Measurements from ENCODE around the gene KRT32. TPM values are rescaled to one million over a fixed set of nuclear protein-coding genes. Genes with fewer than 3 reads are reported as not detected.

Gene KRT32
- total RNA-seq, 1 experiment from 2014 or later = 1.5 TPM

DNA sequence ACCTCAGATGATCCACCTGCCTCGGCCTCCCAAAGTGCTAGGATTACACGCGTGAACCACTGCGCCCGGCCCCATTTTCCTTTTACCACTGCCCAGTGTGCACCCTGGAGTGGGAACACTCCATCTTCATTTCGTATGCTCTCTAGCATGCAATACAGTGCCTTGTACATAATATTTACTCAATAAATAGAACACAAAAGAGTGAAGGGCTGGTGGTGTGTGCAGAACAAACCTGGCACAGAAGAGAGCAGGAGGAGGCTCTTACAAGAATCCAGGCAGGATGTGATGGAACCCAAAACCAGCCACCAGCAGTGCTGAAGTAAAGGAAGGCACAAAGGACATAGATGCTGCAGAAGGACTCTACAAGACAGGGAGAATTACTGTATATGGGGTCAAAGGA lies 50.1 kb downstream of the KRT32 start:
- 0 out of 2 replicates have a peak overlapping the region, but pooled peaks have one; percentile 7 for H2AFZ ChIP-seq (ENCODE audit: low read length)
- ATAC-seq = no peak
- no peaks in the 10 kb centered on the region for H3K79me2 ChIP-seq (ENCODE audit: low read length)
- H3K4me1 ChIP-seq (ENCODE audit: insufficient read depth, low read length) = peaks cover 56% of the 10 kb centered on the region
- H3K27ac ChIP-seq (ENCODE audit: low read length) = peak overlapping the region; percentile 93
- H3K27me3 ChIP-seq (ENCODE audit: low read length) = no peaks in the 10 kb centered on the region
- no peaks in the 10 kb centered on the region for H3F3A ChIP-seq (ENCODE audit: low read length, unreplicated experiment)
- no TSS peak for BruUV-seq (replicated peaks)
- H3K36me3 ChIP-seq (ENCODE audit: low read depth, low read length) = no peaks in the 10 kb centered on the region
- ChIA-PET POLR2A (ENCODE audit: unreplicated experiment) (no interaction called here), CTCF (interaction anchor here (0.6 to 1.4 kb wide), 5 partner anchors 13 to 131 kb away, joined by 3 to 6 read pairs (median 6); no protein-coding TSS in a partner anchor)
- H3K4me2 ChIP-seq (ENCODE audit: low read length) = peak overlapping the region; percentile 67
- H3K9me3 ChIP-seq (ENCODE audit: low read length) = no peaks in the 10 kb centered on the region
- H3K9ac ChIP-seq (ENCODE audit: low read length) = peak overlapping the region; percentile 40
- no peak for DNase-seq
- H3K9me2 ChIP-seq (replicated peaks; ENCODE audit: low read length) = no peaks in the 10 kb centered on the region
- intact Hi-C loops (cut with micrococcal nuclease) = no loop called here
- TF ChIP-seq CTCF (conservative IDR thresholded peaks at IDR 0.05; ENCODE audit: low read depth, low read length) = no peak
- TF ChIP-seq EZH2 (IDR thresholded peaks at IDR 0.05; ENCODE audit: low read length, unreplicated experiment) = no peak
- TF ChIP-seq EZH2phosphoT487 (IDR thresholded peaks at IDR 0.05; ENCODE audit: borderline replicate concordance, low read length) = no peak
- no peaks in the 10 kb centered on the region for H4K20me1 ChIP-seq (ENCODE audit: low read length)
- H3K4me3 ChIP-seq (ENCODE audit: low read length) = no peak overlapping the region; the same call in 1 of the 2 replicates

DNA sequence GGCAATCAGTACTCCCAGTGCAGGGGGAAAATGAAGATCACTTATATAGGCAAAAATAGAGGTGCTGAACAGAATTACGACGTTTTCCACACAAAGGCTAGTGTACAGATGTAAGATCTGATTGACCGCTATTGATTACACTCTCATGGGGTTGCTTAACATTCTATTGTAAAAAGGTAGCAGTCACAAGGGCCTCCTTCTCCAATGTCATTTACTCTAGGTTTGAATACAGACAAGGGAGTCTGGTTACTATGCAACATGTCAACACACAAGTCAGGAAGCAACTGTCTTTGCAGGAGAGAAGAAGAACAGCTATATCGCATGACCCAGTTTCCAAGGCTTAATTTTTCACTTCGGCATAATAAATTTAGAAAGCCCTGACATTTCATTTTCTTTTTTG lies 50.7 kb downstream of the KRT32 start:
- Histone ChIP-seq H4K20me1 (ENCODE audit: low read length) (no peaks in the 10 kb centered on the region), H3K79me2 (ENCODE audit: low read length) (no peaks in the 10 kb centered on the region), H2AFZ (ENCODE audit: low read length) (no peak overlapping the region), H3K27me3 (ENCODE audit: low read length) (no peaks in the 10 kb centered on the region), H3K27ac (ENCODE audit: low read length) (no peak overlapping the region), H3K9ac (ENCODE audit: low read length) (no peak overlapping the region), H3K4me3 (ENCODE audit: low read length) (no peak overlapping the region), H3K9me3 (ENCODE audit: low read length) (no peaks in the 10 kb centered on the region), H3K9me2 (replicated peaks; ENCODE audit: low read length) (no peaks in the 10 kb centered on the region), H3K4me1 (ENCODE audit: insufficient read depth, low read length) (peaks cover 52% of the 10 kb centered on the region), H3K36me3 (ENCODE audit: low read depth, low read length) (no peaks in the 10 kb centered on the region), H3F3A (ENCODE audit: low read length, unreplicated experiment) (no peaks in the 10 kb centered on the region), H3K4me2 (ENCODE audit: low read length) (no peak overlapping the region)
- CTCF ChIA-PET = interaction anchor here (0.6 kb wide), 1 partner anchor 108 kb away, joined by 3 read pairs; no protein-coding TSS in a partner anchor
- ATAC-seq = no peak
- BruUV-seq (replicated peaks) = no TSS peak
- DNase-seq = no peak
- intact Hi-C loops (cut with micrococcal nuclease) = no loop called here
- TF ChIP-seq EZH2 (IDR thresholded peaks at IDR 0.05; ENCODE audit: low read length, unreplicated experiment) (no peak), EZH2phosphoT487 (IDR thresholded peaks at IDR 0.05; ENCODE audit: borderline replicate concordance, low read length) (no peak), CTCF (conservative IDR thresholded peaks at IDR 0.05; ENCODE audit: low read depth, low read length) (no peak)
- POLR2A ChIA-PET (ENCODE audit: unreplicated experiment) = no interaction called here

GRCh38 chr17:41415833-41416335 lies 51.3 kb downstream of the KRT32 start:
- Histone ChIP-seq H3K9me3 (ENCODE audit: low read length) (no peaks in the 10 kb centered on the region), H3K4me3 (ENCODE audit: low read length) (no peak overlapping the region), H3K27me3 (ENCODE audit: low read length) (no peaks in the 10 kb centered on the region), H3K9ac (ENCODE audit: low read length) (no peak overlapping the region), H3K36me3 (ENCODE audit: low read depth, low read length) (no peaks in the 10 kb centered on the region), H3K79me2 (ENCODE audit: low read length) (no peaks in the 10 kb centered on the region), H3F3A (ENCODE audit: low read length, unreplicated experiment) (no peaks in the 10 kb centered on the region), H3K4me2 (ENCODE audit: low read length) (no peak overlapping the region), H3K9me2 (replicated peaks; ENCODE audit: low read length) (no peaks in the 10 kb centered on the region), H2AFZ (ENCODE audit: low read length) (no peak overlapping the region), H3K4me1 (ENCODE audit: insufficient read depth, low read length) (peaks cover 46% of the 10 kb centered on the region), H3K27ac (ENCODE audit: low read length) (no peak overlapping the region), H4K20me1 (ENCODE audit: low read length) (no peaks in the 10 kb centered on the region)
- TF ChIP-seq EZH2phosphoT487 (IDR thresholded peaks at IDR 0.05; ENCODE audit: borderline replicate concordance, low read length) = no peak
- TF ChIP-seq EZH2 (IDR thresholded peaks at IDR 0.05; ENCODE audit: low read length, unreplicated experiment) = no peak
- intact Hi-C loops (cut with micrococcal nuclease) = no loop called here
- ChIA-PET CTCF (no interaction called here), POLR2A (ENCODE audit: unreplicated experiment) (no interaction called here)
- no peak for DNase-seq
- ATAC-seq = no peak
- BruUV-seq (replicated peaks) = no TSS peak
